ENCODE data around the gene HOXD4.

The HOXD4 gene

GRCh38 chr2:176109192-176109901 is 42.0 kb upstream of the HOXD4 start:
- no peaks in the 10 kb centered on the region for H3K9me3 Mint-ChIP-seq
- H3K36me3 Mint-ChIP-seq (ENCODE audit: low read depth), result no peaks in the 10 kb centered on the region
- no peak for TF ChIP-seq CTCF (IDR thresholded peaks at IDR 0.05)
- peak overlapping the region; percentile 63 for H3K27ac Mint-ChIP-seq
- H3K4me1 Mint-ChIP-seq, result peaks cover 80% of the 10 kb centered on the region
- H3K4me3 Mint-ChIP-seq, result peak overlapping the region; percentile 86
- peak; percentile 21 for DNase-seq
- peaks cover 90% of the 10 kb centered on the region for H3K27me3 Mint-ChIP-seq (ENCODE audit: low read depth, poor library complexity)

- TF ChIP-seq CTCF (IDR thresholded peaks at IDR 0.05), result no peak
- Mint-ChIP-seq H3K36me3 (ENCODE audit: low read depth) (no peaks in the 10 kb centered on the region), H3K4me3 (peak overlapping the region; percentile 86), H3K27me3 (ENCODE audit: low read depth, poor library complexity) (peaks cover 90% of the 10 kb centered on the region), H3K27ac (peak overlapping the region; percentile 63), H3K4me1 (peaks cover 80% of the 10 kb centered on the region), H3K9me3 (no peaks in the 10 kb centered on the region)
- peak; percentile 38 for DNase-seq
These were observed 41.4 kb upstream of the HOXD4 start for GRCh38 chr2:176109946-176110345.

GRCh38 chr2:176110415-176111308 is 40.7 kb upstream of the HOXD4 start:
- Mint-ChIP-seq H3K4me1 (peaks cover 77% of the 10 kb centered on the region), H3K27ac (peak overlapping the region; percentile 68), H3K27me3 (ENCODE audit: low read depth, poor library complexity) (peaks cover 89% of the 10 kb centered on the region), H3K36me3 (ENCODE audit: low read depth) (no peaks in the 10 kb centered on the region), H3K4me3 (peak overlapping the region; percentile 86), H3K9me3 (no peaks in the 10 kb centered on the region)
- no peak for DNase-seq
- TF ChIP-seq CTCF (IDR thresholded peaks at IDR 0.05), result no peak

- Mint-ChIP-seq H3K27ac (peak overlapping the region; percentile 68), H3K4me1 (peaks cover 76% of the 10 kb centered on the region), H3K4me3 (peak overlapping the region; percentile 86), H3K9me3 (no peaks in the 10 kb centered on the region), H3K36me3 (ENCODE audit: low read depth) (no peaks in the 10 kb centered on the region), H3K27me3 (ENCODE audit: low read depth, poor library complexity) (peaks cover 88% of the 10 kb centered on the region)
- peak; percentile 83 for DNase-seq
- TF ChIP-seq CTCF (IDR thresholded peaks at IDR 0.05), result peak; percentile 75
These were observed 40.1 kb upstream of the HOXD4 start for GRCh38 chr2:176111309-176111663.

GRCh38 chr2:176111846-176112374 is 39.4 kb upstream of the HOXD4 start:
- peak overlapping the region; percentile 90 for H3K27ac Mint-ChIP-seq
- no peaks in the 10 kb centered on the region for H3K36me3 Mint-ChIP-seq (ENCODE audit: low read depth)
- H3K4me1 Mint-ChIP-seq, result peaks cover 80% of the 10 kb centered on the region
- peak overlapping the region; percentile 86 for H3K4me3 Mint-ChIP-seq
- peaks cover 90% of the 10 kb centered on the region for H3K27me3 Mint-ChIP-seq (ENCODE audit: low read depth, poor library complexity)
- DNase-seq, result no peak
- TF ChIP-seq CTCF (IDR thresholded peaks at IDR 0.05), result no peak
- no peaks in the 10 kb centered on the region for H3K9me3 Mint-ChIP-seq
